ENCODE results near the gene LDHAL6A.

GRCh38 chr11:18490736-18491485 is 35.3 kb downstream of the LDHAL6A start:
- TF ChIP-seq CTCF (IDR thresholded peaks at IDR 0.05) (no peak), EP300 (IDR thresholded peaks at IDR 0.05) (no peak)
